OCI-LY7 (cell line): ENCODE measurements around the gene EIF5A. TPM values are rescaled to one million over a fixed set of nuclear protein-coding genes. Genes with fewer than 3 reads are reported as not detected.

Source experiments
- BruUV-seq: library from RNA; stranded (reverse); fragments of 400-500 nt; replicated peaks from 2 replicates; lab custom pipeline; 2021; lab: Mats Ljungman, UMichigan
- CTCF ChIA-PET: fragments of 300-600 bp; sonication (Branson Sonifier 250); formaldehyde crosslinking; loops from one replicate; lab custom pipeline; 2022; ENCODE audit warnings: antibody characterized with exemption; ENCODE audit not compliant: unreplicated experiment; lab: Charles Lee
- POLR2A ChIA-PET: fragments of 300-600 bp; sonication (Branson Sonifier 250); formaldehyde crosslinking; loops from one replicate; lab custom pipeline; 2022; ENCODE audit warnings: antibody characterized with exemption; lab: Charles Lee
- DNase-seq: peaks from one replicate; pipeline ENCODE4 v3.0.0-alpha.2; 2015; ENCODE audit warnings: low spot score
- H2AFZ ChIP-seq: fragments of 200-600 bp; sonication (generic), shearing (Covaris generic); 2 replicates; pipeline ENCODE4 v1.6.1; 2014; ENCODE audit warnings: mild to moderate bottlenecking, antibody characterized with exemption, low read length, moderate library complexity
- H3K27ac ChIP-seq: fragments of 200-600 bp; sonication (generic); 2 replicates; pipeline ENCODE4 v1.5.1; 2014; ENCODE audit warnings: mixed run types, low read depth, mild to moderate bottlenecking, moderate library complexity, low read length, inconsistent platforms; ENCODE audit not compliant: poor library complexity, severe bottlenecking
- H3K36me3 ChIP-seq: fragments of 200-600 bp; sonication (generic); 2 replicates; pipeline ENCODE4 v1.6.1; 2014; ENCODE audit warnings: mild to moderate bottlenecking, antibody characterized with exemption, low read length, moderate library complexity, mixed read lengths; ENCODE audit not compliant: insufficient read depth
- H3K4me1 ChIP-seq: fragments of 200-600 bp; sonication (generic); 2 replicates; pipeline ENCODE4 v1.5.1; 2014; ENCODE audit warnings: mild to moderate bottlenecking, low read length; ENCODE audit not compliant: insufficient read depth, poor library complexity, severe bottlenecking
- H3K4me2 ChIP-seq: fragments of 200-600 bp; sonication (generic); 2 replicates; pipeline ENCODE4 v1.6.1; 2014; ENCODE audit warnings: mild to moderate bottlenecking, low read length
- H3K4me3 ChIP-seq: fragments of 200-600 bp; sonication (generic); 2 replicates; pipeline ENCODE4 v1.5.1; 2014; ENCODE audit warnings: mild to moderate bottlenecking, low read depth, low read length; ENCODE audit not compliant: poor library complexity, severe bottlenecking
- H3K79me2 ChIP-seq: fragments of 200-600 bp; sonication (generic); 2 replicates; pipeline ENCODE4 v1.6.1; 2016; ENCODE audit warnings: low read depth, mild to moderate bottlenecking, low read length, moderate library complexity, mixed read lengths; ENCODE audit not compliant: insufficient read depth
- H3K9me2 ChIP-seq: fragments of 200-600 bp; sonication (generic); 2 replicates; pipeline ENCODE4 v1.6.1; 2016; ENCODE audit warnings: mild to moderate bottlenecking, low read length, mixed read lengths; ENCODE audit not compliant: insufficient read depth
- H3K9me3 ChIP-seq: fragments of 200-600 bp; sonication (generic); 2 replicates; pipeline ENCODE4 v1.6.1; 2014; ENCODE audit warnings: mild to moderate bottlenecking, mixed run types, low read length, mixed read lengths
- H4K20me1 ChIP-seq: fragments of 200-600 bp; sonication (generic); 2 replicates; pipeline ENCODE4 v1.6.1; 2014; ENCODE audit warnings: mild to moderate bottlenecking, antibody characterized with exemption, low read length, moderate library complexity, mixed read lengths; ENCODE audit not compliant: insufficient read depth
- CTCF ChIP-seq: fragments of 200-600 bp; sonication (generic); conservative IDR thresholded peaks from 2 replicates; pipeline ENCODE4 v1.5.1; 2014; ENCODE audit warnings: mild to moderate bottlenecking, antibody characterized with exemption, low read length, moderate library complexity, mixed read lengths
- EZH2phosphoT487 ChIP-seq: fragments of 200-600 bp; sonication (generic); IDR thresholded peaks from 2 replicates; pipeline ENCODE4 v1.6.1; 2018; ENCODE audit warnings: low read depth, borderline replicate concordance, mild to moderate bottlenecking, mixed run types, antibody characterized with exemption, low read length, moderate library complexity, mixed read lengths
- intact Hi-C: fragments of 100-400 bp; cut with micrococcal nuclease; formaldehyde crosslinking; loops from one replicate; pipeline ENCODE4 v1.10.0; 2022; ENCODE audit not compliant: unreplicated experiment
- total RNA-seq, 2 experiments: library from RNA; depleted of rRNA in 1 of 2; stranded (reverse); fragments of >200 nt in 1 of 2; shearing (Covaris generic) in 1 of 2; gene quantifications; 2 replicates each; pipeline ENCODE4 v1.2.3, GENCODE V29; 2014 to 2022

EIF5A gene
- total RNA-seq, 2 experiments from 2014 or later: 491 to 803 TPM

GRCh38 chr17:7285679-7286078 lies 21.7 kb upstream of the EIF5A start:
- Histone ChIP-seq H3K79me2 (no peaks in the 10 kb centered on the region), H2AFZ (no peak overlapping the region), H3K36me3 (no peaks in the 10 kb centered on the region), H3K4me3 (no peak overlapping the region), H3K27ac (no peak overlapping the region), H3K4me1 (peaks cover 33% of the 10 kb centered on the region), H3K4me2 (no peak overlapping the region), H3K9me3 (no peaks in the 10 kb centered on the region), H4K20me1 (no peaks in the 10 kb centered on the region), H3K9me2 (no peaks in the 10 kb centered on the region)
- intact Hi-C loops: no loop called here
- ChIA-PET CTCF (interaction anchor here (0.6 kb wide), 1 partner anchor 11 kb away, joined by 3 read pairs; no protein-coding TSS in a partner anchor), POLR2A (interaction anchor here (1.0 kb wide), 1 partner anchor 51 kb away, joined by 4 read pairs; the partner anchor contains the start of gene ACAP1)
- DNase-seq: no peak
- no peak for TF ChIP-seq CTCF
- no peak for TF ChIP-seq EZH2phosphoT487
- no TSS peak for BruUV-seq

- TF ChIP-seq CTCF (no peak), EZH2phosphoT487 (no peak)
- Histone ChIP-seq H2AFZ (no peak overlapping the region), H4K20me1 (no peaks in the 10 kb centered on the region), H3K79me2 (no peaks in the 10 kb centered on the region), H3K9me3 (no peaks in the 10 kb centered on the region), H3K4me3 (no peak overlapping the region), H3K4me2 (no peak overlapping the region), H3K36me3 (no peaks in the 10 kb centered on the region), H3K9me2 (no peaks in the 10 kb centered on the region), H3K27ac (no peak overlapping the region), H3K4me1 (peaks cover 25% of the 10 kb centered on the region)
- DNase-seq: no peak
- BruUV-seq: no TSS peak
- ChIA-PET CTCF (no interaction called here), POLR2A (no interaction called here)
- intact Hi-C loops: no loop called here
Measured at GRCh38 chr17:7289256-7290032, 18.0 kb upstream of the EIF5A start.

- no peak overlapping the region for H3K4me3 ChIP-seq
- H3K4me1 ChIP-seq: peaks cover 28% of the 10 kb centered on the region
- ChIA-PET POLR2A (no interaction called here), CTCF (no interaction called here)
- no peak overlapping the region for H3K27ac ChIP-seq
- H3K4me2 ChIP-seq: no peak overlapping the region
- no peaks in the 10 kb centered on the region for H4K20me1 ChIP-seq
- H2AFZ ChIP-seq: no peak overlapping the region
- H3K9me3 ChIP-seq: no peaks in the 10 kb centered on the region
- no TSS peak for BruUV-seq
- H3K36me3 ChIP-seq: no peaks in the 10 kb centered on the region
- no peaks in the 10 kb centered on the region for H3K79me2 ChIP-seq
- intact Hi-C loops: no loop called here
- TF ChIP-seq CTCF (no peak), EZH2phosphoT487 (no peak)
- DNase-seq: no peak
- H3K9me2 ChIP-seq: no peaks in the 10 kb centered on the region
Measured at GRCh38 chr17:7290166-7290565, 17.3 kb upstream of the EIF5A start.
